Stomach (tissue), 4 donors: Measurements from ENCODE around the gene PLEKHA5.

ENCODE experiments used
- POLR2A ChIP-seq, 4 donors: fragments of 450-650 bp; IDR thresholded peaks; one replicate each; pipeline ENCODE4 v1.6.1; 2016; ENCODE audit warnings: antibody characterized with exemption in 4 of 4, control low read depth in 2 of 4, mild to moderate bottlenecking in 1 of 4, moderate library complexity in 1 of 4
- POLR2AphosphoS5 ChIP-seq, 3 donors: sonication (generic); formaldehyde crosslinking; IDR thresholded peaks; one replicate each; pipeline ENCODE4 v1.6.1; 2016; ENCODE audit warnings: antibody characterized with exemption in 3 of 3
- TF ChIP-seq, protein P1 (sequence below), 7 experiments: fragments of 450-650 bp in 4 of 7; fragments of 200-600 bp in 3 of 7; sonication (generic) in 3 of 7; IDR thresholded peaks; one replicate each; pipeline ENCODE4 v1.5.1; 2016 to 2019; ENCODE audit warnings: antibody characterized with exemption in 7 of 7, control low read depth in 2 of 7, mild to moderate bottlenecking in 1 of 7

DNA sequence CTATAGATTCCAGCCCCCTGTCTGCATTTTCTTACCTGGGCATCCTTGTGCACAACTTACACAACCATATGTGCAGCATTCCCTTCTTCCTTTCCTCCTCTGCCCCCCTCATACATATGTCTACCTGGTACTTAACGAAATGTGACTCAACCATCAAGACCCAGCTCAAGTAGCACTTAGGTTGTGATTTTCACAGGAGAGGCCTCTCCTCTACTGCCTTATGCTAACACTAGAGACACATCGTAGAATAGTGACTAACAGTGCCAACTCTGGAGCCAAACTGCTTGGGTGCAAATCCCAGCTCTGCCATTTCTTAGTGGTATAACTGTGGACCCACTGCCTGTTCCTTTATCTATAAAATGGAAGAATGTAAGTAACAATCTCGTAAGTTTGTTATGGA is 24.1 kb upstream of the PLEKHA5 start:
- TF ChIP-seq, protein P1, sequence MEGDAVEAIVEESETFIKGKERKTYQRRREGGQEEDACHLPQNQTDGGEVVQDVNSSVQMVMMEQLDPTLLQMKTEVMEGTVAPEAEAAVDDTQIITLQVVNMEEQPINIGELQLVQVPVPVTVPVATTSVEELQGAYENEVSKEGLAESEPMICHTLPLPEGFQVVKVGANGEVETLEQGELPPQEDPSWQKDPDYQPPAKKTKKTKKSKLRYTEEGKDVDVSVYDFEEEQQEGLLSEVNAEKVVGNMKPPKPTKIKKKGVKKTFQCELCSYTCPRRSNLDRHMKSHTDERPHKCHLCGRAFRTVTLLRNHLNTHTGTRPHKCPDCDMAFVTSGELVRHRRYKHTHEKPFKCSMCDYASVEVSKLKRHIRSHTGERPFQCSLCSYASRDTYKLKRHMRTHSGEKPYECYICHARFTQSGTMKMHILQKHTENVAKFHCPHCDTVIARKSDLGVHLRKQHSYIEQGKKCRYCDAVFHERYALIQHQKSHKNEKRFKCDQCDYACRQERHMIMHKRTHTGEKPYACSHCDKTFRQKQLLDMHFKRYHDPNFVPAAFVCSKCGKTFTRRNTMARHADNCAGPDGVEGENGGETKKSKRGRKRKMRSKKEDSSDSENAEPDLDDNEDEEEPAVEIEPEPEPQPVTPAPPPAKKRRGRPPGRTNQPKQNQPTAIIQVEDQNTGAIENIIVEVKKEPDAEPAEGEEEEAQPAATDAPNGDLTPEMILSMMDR (IDR thresholded peaks at IDR 0.05) = no peak
- TF ChIP-seq POLR2AphosphoS5 (IDR thresholded peaks at IDR 0.05) = no peak
- no peak for TF ChIP-seq POLR2A (IDR thresholded peaks at IDR 0.05)
